Esophagus muscularis mucosa (tissue), 3 donors: ENCODE data around the gene MRPL47.

ENCODE experiments used
- CTCF ChIP-seq, 3 experiments: fragments of 200-600 bp in 2 of 3; fragments of 450-650 bp in 1 of 3; sonication (generic) in 2 of 3; IDR thresholded peaks; one replicate each; pipeline ENCODE4 v1.5.1; 2017 to 2019; ENCODE audit warnings: antibody characterized with exemption in 3 of 3, mild to moderate bottlenecking in 2 of 3, moderate library complexity in 1 of 3
- POLR2A ChIP-seq: fragments of 450-650 bp; IDR thresholded peaks from one replicate; pipeline ENCODE4 v1.6.1; 2017; ENCODE audit warnings: antibody characterized with exemption, moderate library complexity, mild to moderate bottlenecking, low read depth
- POLR2AphosphoS5 ChIP-seq, 2 donors: sonication (generic); formaldehyde crosslinking; IDR thresholded peaks; one replicate each; pipeline ENCODE4 v1.6.1; 2017; ENCODE audit warnings: antibody characterized with exemption in 2 of 2

- TF ChIP-seq POLR2A (no peak), CTCF (IDR thresholded peaks at IDR 0.05) (no peak), POLR2AphosphoS5 (IDR thresholded peaks at IDR 0.05) (no peak)
These were observed 52.9 kb downstream of the MRPL47 start for GRCh38 chr3:179551349-179552105.
